Astrocyte of the cerebellum (primary cell): ENCODE measurements around the gene AKAP12.

Source experiments
- DNase-seq: peaks from one replicate; pipeline ENCODE4 v3.0.0-alpha.2; 2011; ENCODE audit warnings: low read depth
- H3K4me3 ChIP-seq: 2 replicates; pipeline ENCODE4 v1.5.1; 2011; ENCODE audit warnings: mild to moderate bottlenecking, low read depth, low read length, moderate library complexity
- in situ Hi-C: cut with HindIII; loops from 2 replicates; pipeline ENCODE4 v1.10.0; 2017; ENCODE audit warnings: low sequenced_read_pairs
- TF ChIP-seq, protein P1 (sequence below): IDR thresholded peaks from 2 replicates; pipeline ENCODE4 v1.5.1; 2012; ENCODE audit warnings: low read length, low read depth, moderate library complexity, mild to moderate bottlenecking; ENCODE audit errors: missing control alignments

Gene AKAP12

GRCh38 chr6:151403919-151404308 lies 164.1 kb downstream of the AKAP12 start:
- in situ Hi-C loops = no loop called here
- no peak overlapping the region for H3K4me3 ChIP-seq
- TF ChIP-seq, protein P1, sequence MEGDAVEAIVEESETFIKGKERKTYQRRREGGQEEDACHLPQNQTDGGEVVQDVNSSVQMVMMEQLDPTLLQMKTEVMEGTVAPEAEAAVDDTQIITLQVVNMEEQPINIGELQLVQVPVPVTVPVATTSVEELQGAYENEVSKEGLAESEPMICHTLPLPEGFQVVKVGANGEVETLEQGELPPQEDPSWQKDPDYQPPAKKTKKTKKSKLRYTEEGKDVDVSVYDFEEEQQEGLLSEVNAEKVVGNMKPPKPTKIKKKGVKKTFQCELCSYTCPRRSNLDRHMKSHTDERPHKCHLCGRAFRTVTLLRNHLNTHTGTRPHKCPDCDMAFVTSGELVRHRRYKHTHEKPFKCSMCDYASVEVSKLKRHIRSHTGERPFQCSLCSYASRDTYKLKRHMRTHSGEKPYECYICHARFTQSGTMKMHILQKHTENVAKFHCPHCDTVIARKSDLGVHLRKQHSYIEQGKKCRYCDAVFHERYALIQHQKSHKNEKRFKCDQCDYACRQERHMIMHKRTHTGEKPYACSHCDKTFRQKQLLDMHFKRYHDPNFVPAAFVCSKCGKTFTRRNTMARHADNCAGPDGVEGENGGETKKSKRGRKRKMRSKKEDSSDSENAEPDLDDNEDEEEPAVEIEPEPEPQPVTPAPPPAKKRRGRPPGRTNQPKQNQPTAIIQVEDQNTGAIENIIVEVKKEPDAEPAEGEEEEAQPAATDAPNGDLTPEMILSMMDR = no peak
- no peak for DNase-seq
